NCI-H226 (cell line): ENCODE measurements around the gene ZNF485.
"Not testable (repeated sequence)": the region's sequence is repeated elsewhere in the genome, so short reads cannot be mapped to it uniquely, and the experiment has no call there.

Experiments used
- DNase-seq: peaks from one replicate; pipeline ENCODE4 v3.0.0-alpha.2; 2015

ZNF485 gene

DNA sequence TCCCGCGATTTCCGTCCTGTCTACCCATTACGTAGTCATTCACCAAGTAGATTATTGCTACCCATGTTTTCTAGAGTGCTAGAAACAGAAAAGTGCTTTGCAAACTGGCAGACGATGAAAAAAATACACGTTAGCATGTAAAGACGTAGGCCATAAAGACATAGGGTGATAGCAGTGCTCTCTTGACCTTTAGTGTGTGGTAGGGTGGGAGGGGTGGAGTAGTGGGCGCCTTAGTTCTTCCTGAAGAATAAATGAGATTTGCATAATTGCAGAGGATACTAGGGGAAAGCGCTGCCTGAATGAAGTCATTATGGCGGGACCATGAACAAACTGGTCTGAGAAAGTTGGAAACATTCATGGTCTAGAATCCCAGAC lies 948 bp downstream of the ZNF485 start:
- DNase-seq, result no peak

DNA sequence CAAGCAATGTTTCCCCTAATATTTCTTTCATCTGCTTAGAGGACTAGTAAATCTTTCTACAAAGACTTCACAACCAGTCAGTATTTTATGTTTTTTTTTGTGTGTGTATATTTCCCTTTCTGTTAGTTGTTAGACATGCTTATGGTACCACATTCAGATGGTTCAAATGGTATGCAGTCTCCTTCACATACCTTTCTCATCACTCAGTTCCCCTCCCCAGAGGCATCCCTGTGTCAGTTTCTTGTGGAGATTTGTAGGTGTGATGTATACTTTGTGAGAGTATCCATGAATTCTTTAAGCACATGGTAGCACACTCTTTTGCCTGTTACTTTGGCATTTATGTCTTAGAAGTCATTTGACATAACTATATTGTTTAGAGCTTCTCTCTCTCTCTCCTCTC lies 4.4 kb downstream of the ZNF485 start:
- DNase-seq, result no peak

DNA sequence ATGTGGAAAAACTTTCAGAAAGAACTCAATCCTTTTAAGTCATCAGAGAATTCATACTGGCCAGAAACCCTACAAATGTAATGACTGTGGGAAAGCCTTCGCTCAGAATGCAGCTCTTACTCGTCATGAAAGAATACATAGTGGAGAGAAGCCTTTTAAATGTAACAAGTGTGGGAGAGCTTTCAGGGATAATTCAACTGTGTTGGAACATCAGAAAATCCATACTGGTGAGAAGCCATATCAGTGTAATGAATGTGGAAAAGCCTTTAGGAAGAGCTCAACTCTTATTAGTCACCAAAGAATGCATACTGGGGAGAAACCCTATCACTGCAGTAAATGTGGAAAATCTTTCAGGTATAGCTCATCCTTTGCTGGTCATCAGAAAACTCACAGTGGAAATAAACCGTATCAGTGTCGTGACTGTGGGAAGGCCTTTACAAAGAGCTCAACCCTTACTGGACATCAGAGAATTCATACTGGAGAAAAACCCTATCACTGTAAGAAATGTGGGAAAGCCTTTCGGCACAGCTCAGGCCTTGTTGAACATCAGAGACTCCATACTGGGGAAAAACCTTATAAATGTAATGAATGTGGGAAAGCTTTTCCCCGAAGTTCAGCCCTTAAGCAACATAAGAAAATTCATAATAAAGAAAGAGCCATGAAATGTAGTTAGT lies 10.6 kb downstream of the ZNF485 start:
- DNase-seq, result no peak

DNA sequence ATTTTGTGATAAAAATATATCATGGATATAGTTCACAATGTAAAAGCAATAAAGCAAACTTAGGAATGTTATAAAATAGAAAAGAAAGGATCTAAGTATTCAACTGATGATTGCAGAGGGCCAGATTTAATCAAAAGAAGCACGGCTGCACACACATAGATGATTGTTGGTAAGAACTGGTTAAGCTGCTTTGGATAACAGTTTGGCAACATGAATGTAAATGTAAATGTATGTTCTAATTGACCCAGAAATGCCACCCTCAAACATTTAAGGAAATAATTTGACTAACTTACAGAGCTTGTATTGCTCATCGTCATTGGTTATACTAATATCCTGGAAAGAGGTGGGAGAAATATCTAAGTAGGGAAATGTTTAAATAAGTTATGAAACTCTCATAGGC lies 13.1 kb downstream of the ZNF485 start:
- DNase-seq, result no peak

DNA sequence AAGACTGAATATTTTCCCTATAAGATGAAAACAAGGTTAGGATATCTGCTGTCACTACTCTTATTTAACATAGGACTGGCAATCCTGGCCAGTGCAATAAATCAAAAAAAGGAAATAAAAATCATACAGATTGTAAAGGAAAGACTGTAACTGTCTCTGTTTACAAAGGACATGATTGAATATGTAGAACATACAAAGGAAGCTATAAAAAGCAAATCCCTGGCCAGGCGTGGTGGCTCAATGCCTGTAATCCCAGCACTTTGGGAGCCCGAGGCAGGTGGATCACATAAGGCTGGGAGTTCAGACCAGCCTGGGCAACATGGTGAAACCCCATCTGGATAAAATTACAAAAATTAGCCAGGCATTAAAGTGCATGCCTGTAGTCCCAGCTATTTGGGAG lies 15.8 kb downstream of the ZNF485 start:
- no peak for DNase-seq

DNA sequence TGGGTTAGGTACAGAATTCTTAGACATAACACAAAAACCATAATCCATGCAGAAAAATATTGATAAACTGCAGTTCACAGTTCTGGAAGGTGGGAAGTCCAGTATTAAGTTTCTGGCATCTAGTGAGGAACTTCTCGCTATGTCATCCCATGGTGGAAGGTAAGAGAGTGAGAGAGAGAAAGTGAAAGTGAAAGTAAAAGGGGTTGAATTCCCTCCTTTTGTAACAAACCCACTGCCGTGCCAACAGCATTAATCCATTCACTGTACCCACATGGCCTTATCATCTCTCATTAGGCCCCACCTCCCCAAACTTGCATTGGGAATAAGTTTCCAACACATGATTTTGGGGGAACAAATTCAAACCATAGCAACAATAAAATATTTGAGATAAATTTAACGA lies 17.1 kb downstream of the ZNF485 start:
- DNase-seq, result peak; percentile 29

DNA sequence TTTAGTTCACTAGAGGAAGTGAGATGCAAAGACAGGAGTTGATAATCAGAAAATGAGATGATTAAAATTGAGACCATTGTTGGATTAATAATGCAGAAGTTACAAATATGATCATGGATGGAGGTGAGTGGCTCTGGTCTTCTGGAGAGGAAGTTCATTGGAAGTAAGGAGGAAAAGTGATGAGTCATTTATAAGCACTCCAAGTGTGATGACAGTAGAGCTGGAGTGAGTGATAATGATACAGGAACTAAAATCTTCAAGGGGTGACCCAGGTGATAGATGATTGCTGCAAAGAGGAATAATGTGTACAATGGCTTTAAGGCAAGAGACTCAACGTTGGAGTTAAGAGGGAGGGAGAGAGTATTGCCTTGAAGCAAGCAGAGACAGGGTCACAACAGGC lies 21.7 kb downstream of the ZNF485 start:
- DNase-seq, result no peak

DNA sequence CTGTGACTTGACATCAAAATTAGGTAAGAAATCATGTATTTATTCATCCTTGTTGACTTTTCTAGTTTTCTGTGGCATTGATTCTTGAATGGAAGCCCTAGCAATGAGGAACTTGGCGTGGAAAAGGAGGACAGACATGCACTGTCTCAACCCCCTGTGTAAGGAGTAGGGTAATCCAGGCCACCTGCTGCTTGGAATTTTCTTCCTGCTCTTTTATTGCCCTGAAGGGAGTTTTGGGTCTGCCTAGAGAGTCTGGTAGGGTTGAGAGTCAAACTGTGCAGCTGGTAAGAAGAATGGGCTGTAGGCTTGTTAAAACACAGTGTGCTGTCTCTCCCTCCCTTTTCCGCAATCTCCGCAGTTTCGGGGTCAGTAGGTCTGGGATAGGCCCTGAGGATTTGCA lies 22.7 kb downstream of the ZNF485 start:
- no peak for DNase-seq

DNA sequence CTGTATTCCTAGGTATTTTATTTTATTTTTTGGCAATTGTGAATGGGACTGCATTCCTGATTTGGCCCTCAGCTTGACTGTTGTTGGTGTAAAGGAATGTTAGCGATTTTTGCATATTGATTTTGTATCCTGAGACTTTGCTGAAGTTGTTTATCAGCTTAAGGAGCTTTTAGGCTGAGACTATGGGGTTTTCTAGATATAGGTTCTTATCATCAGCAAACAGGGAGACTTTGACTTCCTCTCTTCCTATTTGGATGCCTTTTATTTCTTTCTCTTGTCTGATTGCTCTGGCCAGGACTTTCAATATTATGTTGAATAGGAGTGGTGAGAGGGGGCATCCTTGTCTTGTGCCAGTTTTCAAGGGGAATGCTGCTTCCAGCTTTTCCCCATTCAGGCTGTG lies 29.6 kb downstream of the ZNF485 start:
- DNase-seq, result not testable (repeated sequence)

DNA sequence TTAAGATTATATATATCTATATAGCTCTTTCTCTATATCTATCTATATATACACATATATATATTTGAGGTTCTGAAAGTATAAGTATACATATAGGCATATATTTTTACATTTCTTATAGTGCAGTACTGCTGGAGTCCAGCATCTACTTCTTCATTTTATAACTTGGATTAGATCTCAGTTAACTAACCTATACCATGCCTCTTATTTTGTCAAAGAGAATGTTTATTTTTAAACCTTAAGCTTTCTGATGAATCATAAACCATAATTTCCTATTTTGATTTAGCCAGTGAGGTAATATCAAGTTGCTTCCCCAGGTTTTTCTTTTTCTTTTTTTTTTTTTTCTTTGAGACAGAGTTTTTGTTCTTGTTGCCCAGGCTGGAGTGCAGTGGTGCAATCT lies 34.4 kb downstream of the ZNF485 start:
- no peak for DNase-seq

DNA sequence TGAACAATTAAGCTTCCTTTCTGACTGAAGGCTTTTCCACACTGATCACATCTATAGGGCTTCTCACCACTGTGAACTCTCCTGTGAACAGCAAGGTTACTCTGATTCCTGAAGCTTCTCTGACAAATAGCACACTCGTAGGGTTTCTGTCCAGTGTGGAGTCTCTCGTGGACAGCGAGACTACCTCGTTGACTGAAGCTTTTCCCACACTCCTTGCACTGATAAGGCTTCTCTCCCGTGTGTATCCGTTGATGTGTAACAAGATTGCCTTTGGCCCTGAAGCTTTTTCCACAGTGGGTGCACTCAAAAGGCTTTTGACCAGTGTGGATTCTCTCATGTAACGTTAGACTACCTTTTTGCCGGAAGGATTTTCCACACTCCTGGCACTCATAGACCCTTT lies 38.0 kb downstream of the ZNF485 start:
- DNase-seq, result no peak

DNA sequence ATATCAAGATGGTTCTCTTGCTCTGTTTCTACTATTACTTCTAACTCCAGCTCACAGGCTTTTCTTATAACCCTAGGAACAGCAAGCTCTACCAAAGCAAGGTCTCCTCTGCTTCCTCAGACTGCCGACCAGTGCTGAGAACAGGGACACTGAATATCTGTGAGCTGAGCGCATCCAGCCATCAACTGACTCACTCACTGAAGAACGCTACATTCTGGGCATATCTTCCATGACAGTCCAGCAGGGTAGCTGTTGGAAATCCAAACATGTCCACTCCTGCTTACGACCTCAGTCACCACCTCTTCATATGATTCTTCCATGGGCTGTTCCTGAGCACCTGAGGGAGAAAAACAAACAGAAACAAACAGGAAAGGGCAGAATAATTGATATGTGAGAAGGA lies 39.6 kb downstream of the ZNF485 start:
- DNase-seq, result no peak

DNA sequence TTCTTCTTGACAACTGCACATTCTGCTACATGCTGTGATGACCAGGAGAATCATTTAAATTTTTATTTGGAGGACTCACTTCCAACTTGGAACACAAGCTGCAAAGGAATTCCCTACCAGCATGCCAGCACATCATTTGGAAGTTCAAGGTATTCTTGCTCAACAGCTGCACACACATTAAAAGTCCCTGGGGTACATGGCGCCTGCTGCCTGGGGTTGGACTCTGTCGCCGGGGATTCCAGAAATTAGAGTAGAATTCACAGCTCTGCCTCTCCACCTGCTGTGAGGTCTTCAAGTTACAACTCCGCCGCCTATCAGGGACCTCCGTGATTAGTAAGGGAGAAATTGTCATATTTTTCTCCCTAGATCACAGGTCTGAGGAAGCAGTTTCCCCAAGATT lies 41.3 kb downstream of the ZNF485 start:
- DNase-seq, result no peak

DNA sequence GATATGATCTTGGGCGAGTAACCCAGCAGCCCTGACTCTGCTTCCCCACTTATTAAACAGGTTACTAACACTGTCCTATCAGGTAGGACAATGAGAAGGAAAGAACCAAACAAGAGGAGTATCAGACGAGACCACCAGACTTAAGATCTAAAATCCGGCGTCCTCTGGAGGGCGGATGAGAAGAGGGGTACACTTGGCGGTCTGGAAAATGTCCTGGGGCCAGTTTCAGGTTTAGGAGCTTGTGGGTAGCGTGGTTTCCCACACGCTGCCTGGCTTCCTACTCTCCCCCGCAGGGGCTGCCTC lies 41.8 kb downstream of the ZNF485 start:
- DNase-seq, result no peak

DNA sequence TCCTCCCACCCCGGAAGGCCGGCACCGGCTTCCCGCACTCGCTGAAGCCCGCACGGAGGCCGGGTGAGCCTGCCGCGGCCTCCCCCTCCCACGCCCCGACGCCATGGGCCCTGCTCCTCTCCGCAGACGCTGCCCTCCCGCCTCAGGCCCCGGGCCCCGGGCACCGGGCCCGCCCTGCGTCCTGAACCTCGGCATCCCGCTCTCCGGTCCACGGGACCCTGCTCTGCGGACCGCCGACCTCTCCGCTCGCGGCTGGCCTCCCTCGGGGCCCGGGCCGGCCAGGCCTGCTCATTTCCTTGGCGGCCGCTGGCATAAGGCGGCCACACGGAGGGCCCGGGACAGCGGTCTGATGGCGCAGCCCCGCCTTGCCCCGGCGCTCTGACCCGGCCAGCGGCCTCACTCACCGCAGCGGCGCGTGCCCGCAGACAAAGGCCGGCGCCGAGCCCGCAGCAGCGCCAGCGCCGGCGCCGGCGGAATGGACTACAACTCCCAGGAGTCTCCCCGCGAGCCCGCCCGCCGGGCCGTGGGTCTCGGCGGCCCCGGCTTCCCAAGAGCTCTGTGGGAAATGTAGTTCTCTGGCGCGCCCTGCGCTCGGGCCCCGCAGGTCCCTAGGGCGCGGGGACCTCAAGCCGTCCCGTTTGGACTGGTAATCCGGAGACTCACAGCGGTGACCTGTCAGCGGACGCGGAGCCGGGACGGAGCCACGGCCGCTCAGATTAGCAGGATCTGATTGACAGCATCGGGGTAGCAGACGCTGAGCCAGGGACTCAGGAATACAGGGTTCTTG lies 42.4 kb downstream of the ZNF485 start, which contains the start of gene ZNF32:
TSS of gene ZNF32 (minus strand) at position 484 of the 787 bp plus-strand sequence. CDS start 2,748 bp downstream, outside the sequence.
- DNase-seq, result peak; percentile 37

DNA sequence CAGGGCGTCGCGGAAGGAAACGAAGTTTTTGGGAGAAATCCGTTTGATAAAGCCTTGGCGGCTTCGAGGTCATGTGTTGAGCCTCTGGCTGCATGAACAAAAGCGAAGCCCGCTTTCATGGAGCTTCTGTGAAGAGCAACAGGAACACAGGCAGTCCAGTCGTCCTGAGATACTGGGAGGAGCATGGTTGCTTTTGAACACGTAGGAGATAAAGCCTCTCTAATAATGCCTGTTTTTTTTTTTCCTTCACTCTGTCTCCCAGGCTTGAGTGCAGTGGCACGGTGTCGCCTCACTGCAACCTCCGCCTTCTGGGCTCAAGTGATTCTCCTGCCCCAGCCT lies 42.9 kb downstream of the ZNF485 start:
- no peak for DNase-seq

DNA sequence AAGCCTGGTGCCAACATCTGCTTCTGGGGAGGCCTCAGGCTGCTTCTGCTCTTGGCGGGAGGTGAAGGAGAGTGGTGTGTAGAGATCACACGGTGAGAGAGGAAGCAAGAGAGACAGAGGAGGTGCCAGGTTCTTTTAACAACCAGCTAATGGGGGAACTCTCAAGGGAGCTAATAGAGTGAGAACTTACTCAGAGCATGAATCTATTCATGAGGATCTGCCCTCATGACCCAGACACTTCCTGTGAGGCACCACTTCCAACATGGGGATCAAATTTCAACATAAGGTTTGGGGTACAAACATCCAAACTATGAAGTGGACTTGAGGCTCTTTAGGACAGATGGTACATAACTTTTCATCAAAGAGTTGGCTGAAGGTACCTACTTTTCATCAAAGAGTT lies 47.5 kb downstream of the ZNF485 start:
- no peak for DNase-seq

DNA sequence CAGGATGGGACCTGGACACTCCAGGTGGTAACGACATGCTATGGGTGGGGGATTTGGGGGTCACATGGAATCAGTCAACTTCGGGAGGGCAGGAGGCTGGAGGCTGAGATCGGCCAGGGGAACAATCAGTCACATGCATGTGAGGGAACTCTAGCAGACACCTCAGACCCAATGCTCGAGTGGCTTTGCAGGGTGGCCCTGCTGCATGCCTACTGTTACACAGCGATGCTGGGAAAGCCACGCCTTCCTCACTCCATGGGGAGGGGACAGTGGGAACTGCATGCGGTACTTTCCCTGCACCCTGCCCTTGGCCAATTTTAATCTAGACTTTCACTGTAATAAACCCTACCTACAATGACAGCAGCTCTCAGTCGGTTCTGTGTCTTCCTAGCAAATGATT lies 49.1 kb downstream of the ZNF485 start:
- no peak for DNase-seq

DNA sequence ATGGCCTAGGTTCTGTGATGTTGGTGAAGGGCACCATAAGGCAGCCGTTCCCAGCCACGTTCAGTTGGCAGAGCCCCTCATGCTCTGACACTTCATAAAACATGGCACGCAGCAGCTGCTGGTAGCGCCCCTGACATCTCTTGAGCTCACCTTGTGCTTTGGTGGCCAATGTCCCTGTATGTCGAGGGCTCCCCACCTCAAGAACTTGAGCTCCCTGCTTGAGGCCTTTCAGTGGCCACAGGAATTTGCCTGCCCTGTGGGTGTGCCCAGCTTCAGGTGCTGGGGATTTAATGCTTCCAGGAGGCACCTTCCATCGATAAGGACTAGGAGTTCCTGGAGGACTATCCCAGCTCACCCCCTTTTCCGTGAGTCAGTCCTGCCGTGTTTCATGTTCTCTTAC lies 52.0 kb downstream of the ZNF485 start:
- DNase-seq, result no peak

DNA sequence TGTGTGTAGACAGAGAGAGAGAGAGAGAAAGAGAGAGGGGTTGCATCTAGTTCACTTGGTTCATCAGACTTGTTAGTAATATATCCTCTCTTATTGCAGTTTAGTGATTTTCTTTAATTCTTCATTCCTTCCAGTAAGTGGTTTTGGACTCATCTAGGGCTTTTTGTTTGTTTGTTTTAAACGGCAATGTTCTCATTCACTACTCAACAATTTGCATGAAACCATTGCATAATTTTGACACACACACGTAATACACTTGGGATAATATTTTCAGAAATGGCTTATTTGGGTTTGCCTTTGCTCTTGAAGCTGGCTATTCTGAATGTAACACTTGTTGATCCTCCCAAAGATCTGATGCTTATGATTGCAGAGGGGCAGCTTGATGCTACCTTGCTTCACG lies 58.8 kb downstream of the ZNF485 start:
- no peak for DNase-seq

DNA sequence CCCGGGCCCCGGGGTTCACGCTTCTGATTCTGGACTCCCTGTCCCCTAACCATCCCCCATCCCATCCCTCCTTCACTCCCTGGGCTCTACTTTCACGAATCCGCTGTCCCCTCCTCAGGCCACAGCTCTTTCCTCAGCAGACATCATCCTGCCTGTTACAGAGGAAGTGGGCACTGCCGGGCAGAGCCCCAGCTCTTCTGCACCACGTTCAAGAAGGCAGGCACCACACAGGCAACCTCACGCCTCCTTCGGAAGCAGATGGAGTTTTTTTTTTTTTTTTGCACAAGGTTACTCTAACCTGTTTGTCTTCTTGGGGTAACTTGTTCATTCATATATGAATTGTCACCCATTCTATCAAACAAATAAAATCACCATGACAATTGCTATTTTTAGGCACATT lies 60.3 kb downstream of the ZNF485 start:
- DNase-seq, result no peak

DNA sequence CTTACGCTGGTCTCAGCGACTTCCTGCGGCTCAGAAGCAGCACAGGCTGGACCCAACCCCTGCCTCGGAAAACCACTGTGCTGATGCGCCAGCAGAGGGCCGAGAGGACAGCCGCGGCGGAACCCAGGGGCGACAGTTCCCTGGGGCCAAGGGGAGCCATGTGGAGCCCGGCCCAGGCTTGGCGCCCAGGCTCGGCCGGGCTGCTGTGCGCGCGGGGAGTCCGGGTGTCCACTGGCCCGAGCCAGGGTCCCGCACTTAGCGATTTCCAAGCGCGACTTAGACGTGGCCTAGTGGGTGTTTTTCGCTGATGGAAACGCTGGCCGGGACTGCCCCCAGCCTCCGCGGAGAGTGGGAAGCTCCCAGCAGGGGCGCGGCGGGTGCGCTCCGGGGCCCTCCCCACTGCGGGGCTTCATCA lies 61.1 kb downstream of the ZNF485 start:
- DNase-seq, result no peak
